ENCODE results near the gene LEPR. TPM values are rescaled to one million over a fixed set of nuclear protein-coding genes. Genes with fewer than 3 reads are reported as not detected.
A peak's percentile ranks its signal among the peaks of the same experiment; 100 is the strongest.
"Not testable (repeated sequence)": the region's sequence is repeated elsewhere in the genome, so short reads cannot be mapped to it uniquely, and the experiment has no call there.

LEPR gene
- polyA plus RNA-seq, result 1 to 10 TPM; 2.2 to 6.3 (median 2.4) TPM

- H3K27ac Mint-ChIP-seq, result peak within 1 kb of the TSS in 5 of 6 donors; percentile 75 to 92 (median 88)
- peak within 1 kb of the TSS in 1 of 5 donors; percentile 95 for H3K4me3 Mint-ChIP-seq
- H3K9me3 Mint-ChIP-seq, result no peaks in the 10 kb centered on the region
- peak in 1 of 3 donors; percentile 20 for DNase-seq
- peaks cover 8 to 20% of the 10 kb centered on the region in 2 donors for H3K4me1 Mint-ChIP-seq
- H3K27me3 Mint-ChIP-seq (ENCODE audit: low read depth in 3 of 3), result peaks cover 0 to 5% (median 2%) of the 10 kb centered on the region in 3 donors
- peaks cover 3 to 6% (median 5%) of the 10 kb centered on the region in 3 donors for H3K36me3 Mint-ChIP-seq
These were observed at the start of gene LEPR, which contains the start of gene LEPROT for GRCh38 chr1:65420590-65421350. LEPR (plus strand) TSS chr1:65420668; CDS start chr1:65565566, 144,898 bp downstream. LEPROT (plus strand) TSS chr1:65420668; CDS start chr1:65420725, 57 bp downstream.

- Mint-ChIP-seq H3K27ac (no peak overlapping the region), H3K27me3 (ENCODE audit: low read depth in 3 of 3) (peaks cover 0 to 5% (median 0%) of the 10 kb centered on the region in 3 donors), H3K36me3 (no peaks in the 10 kb centered on the region), H3K4me1 (no peaks in the 10 kb centered on the region), H3K4me3 (no peak overlapping the region), H3K9me3 (peaks cover 0 to 6% (median 0%) of the 10 kb centered on the region in 6 donors)
- DNase-seq, result no peak
These were observed 48.9 kb upstream of the LEPR start for GRCh38 chr1:65371544-65371943.

- peaks cover 0 to 6% (median 0%) of the 10 kb centered on the region in 6 donors for H3K9me3 Mint-ChIP-seq
- H3K36me3 Mint-ChIP-seq, result no peaks in the 10 kb centered on the region
- no peaks in the 10 kb centered on the region for H3K4me1 Mint-ChIP-seq
- H3K4me3 Mint-ChIP-seq, result no peak overlapping the region
- H3K27me3 Mint-ChIP-seq (ENCODE audit: low read depth in 3 of 3), result peaks cover 0 to 5% (median 2%) of the 10 kb centered on the region in 3 donors
- DNase-seq, result no peak
- no peak overlapping the region for H3K27ac Mint-ChIP-seq
These were observed 47.9 kb upstream of the LEPR start for GRCh38 chr1:65372557-65372956.

DNA sequence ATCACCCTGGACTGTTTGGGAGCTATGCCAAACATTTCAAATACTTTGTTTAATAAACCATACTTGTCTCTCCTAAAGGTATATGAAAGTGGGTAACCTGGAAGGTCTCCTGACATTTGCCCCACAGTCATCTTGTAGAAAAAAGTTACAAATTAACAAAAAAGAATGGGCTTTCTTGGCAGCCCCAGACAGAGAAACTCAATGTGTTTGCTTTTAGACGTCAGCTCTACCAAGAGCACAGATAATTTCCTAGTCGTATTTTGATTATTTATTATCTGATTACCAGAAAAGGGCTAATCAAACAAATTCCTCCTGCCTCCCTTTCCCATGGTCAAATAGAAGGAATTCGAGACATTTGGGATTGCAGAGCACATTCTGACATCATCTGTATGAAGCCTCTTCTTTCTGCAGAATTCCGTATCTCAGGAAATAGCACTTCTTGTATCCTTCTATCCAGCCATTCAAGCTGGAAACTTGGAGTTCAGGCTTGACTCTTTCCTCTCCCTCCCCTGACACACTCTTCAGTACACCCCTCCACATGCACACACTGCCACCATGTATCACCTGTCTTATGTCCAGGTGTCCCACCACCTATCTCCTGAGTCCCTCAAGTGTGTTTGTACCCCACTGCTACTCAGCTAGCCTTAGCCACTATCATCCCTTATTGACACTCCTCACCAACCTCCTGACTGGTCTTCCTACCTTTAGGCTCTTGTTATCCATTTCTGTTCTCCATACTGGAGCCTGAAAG, 42.8 kb upstream of the LEPR start:
- H3K27me3 Mint-ChIP-seq (ENCODE audit: low read depth in 3 of 3), result peaks cover 3 to 8% (median 5%) of the 10 kb centered on the region in 3 donors
- no peak overlapping the region for H3K4me3 Mint-ChIP-seq
- H3K4me1 Mint-ChIP-seq, result no peaks in the 10 kb centered on the region
- H3K27ac Mint-ChIP-seq, result no peak overlapping the region
- peaks cover 0 to 3% (median 0%) of the 10 kb centered on the region in 3 donors for H3K36me3 Mint-ChIP-seq
- peaks cover 0 to 6% (median 0%) of the 10 kb centered on the region in 6 donors for H3K9me3 Mint-ChIP-seq
- no peak for DNase-seq

DNA sequence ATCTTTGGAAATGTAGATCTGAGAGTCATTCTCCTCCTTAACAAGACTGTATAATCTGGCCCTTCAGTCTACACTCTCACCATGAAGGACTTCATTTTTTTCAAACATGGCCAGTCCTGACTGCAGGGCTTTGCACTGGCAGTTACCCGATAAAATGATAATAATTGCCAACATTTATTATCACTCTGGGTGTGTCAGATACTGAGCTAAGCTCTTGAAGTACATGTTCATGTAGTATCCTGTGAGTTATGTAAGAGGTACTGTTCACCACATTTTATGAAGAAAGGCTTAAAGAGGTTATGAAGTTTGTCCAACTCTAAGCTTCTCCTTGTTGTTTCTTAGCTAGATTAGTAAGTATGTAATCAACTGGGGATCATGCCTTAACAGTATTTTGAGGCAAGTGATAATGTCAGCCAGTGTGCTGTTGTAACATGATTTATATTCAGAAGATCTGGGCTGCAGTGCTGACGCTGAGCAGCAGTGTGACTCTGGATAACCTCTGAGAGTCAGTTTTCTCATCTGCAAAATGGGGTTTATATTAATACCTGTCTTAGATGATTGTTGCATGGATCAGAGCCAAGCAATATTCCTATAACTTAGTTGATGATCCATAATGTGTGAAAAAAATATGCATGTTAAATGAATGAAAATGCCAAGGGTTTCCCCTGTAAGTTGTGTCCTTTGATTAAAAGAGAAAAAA, 42.1 kb upstream of the LEPR start:
- Mint-ChIP-seq H3K27ac (no peak overlapping the region), H3K9me3 (peaks cover 0 to 4% (median 0%) of the 10 kb centered on the region in 6 donors), H3K4me1 (no peaks in the 10 kb centered on the region), H3K27me3 (ENCODE audit: low read depth in 3 of 3) (peaks cover 3 to 8% (median 5%) of the 10 kb centered on the region in 3 donors), H3K36me3 (peaks cover 0 to 3% (median 0%) of the 10 kb centered on the region in 3 donors), H3K4me3 (no peak overlapping the region)
- DNase-seq, result no peak

DNA sequence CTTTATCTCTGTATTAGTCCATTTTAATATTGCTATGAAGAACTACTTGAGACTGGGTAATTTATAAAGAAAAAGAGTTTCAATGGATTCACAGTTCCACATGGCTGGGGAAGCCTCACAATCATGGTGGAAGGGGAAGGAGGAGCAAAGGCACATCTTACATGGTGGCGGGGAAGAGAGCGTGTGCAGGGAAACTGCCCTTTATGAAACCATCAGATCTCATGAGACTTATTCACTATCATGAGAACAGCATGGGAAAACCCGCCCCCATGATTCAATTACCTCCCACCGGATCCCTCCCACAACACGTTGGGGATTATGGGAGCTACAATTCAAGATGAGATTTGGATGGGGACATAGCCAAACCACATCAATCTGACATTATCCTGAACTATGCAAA, 36.0 kb upstream of the LEPR start:
- H3K27ac Mint-ChIP-seq; H3K4me1 Mint-ChIP-seq; DNase-seq; H3K9me3 Mint-ChIP-seq; H3K27me3 Mint-ChIP-seq (ENCODE audit: low read depth in 3 of 3); H3K4me3 Mint-ChIP-seq; H3K36me3 Mint-ChIP-seq: not testable (repeated sequence)

GRCh38 chr1:65386439-65386838, 34.0 kb upstream of the LEPR start:
- Mint-ChIP-seq H3K27ac (no peak overlapping the region), H3K36me3 (no peaks in the 10 kb centered on the region), H3K4me3 (no peak overlapping the region), H3K9me3 (peaks cover 0 to 2% (median 0%) of the 10 kb centered on the region in 6 donors), H3K4me1 (no peaks in the 10 kb centered on the region), H3K27me3 (ENCODE audit: low read depth in 3 of 3) (peaks cover 0 to 2% (median 2%) of the 10 kb centered on the region in 3 donors)
- no peak for DNase-seq

DNA sequence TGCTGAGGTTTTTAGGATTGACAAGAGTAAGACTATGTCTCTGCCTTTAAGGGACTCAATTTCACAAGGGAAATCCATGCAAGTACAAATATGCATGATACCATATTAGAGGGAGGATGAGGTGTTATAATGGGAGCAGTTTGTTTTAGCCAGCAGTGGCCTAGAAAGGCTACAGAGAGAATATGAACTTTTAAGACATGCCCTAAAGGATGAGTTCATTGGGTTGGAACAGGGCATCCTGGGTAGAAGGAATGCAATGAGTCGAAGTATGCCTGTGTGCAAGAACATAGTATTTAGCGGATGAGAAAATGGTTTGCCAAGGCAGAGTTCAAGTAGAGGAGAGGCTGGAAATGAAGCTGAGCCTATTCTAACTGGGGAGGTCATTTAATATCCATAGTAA, 32.6 kb upstream of the LEPR start:
- Mint-ChIP-seq H3K36me3 (no peaks in the 10 kb centered on the region), H3K27ac (no peak overlapping the region), H3K4me1 (no peaks in the 10 kb centered on the region), H3K4me3 (no peak overlapping the region), H3K9me3 (peaks cover 0 to 2% (median 0%) of the 10 kb centered on the region in 6 donors), H3K27me3 (ENCODE audit: low read depth in 3 of 3) (peaks cover 0 to 2% (median 0%) of the 10 kb centered on the region in 3 donors)
- DNase-seq, result no peak

DNA sequence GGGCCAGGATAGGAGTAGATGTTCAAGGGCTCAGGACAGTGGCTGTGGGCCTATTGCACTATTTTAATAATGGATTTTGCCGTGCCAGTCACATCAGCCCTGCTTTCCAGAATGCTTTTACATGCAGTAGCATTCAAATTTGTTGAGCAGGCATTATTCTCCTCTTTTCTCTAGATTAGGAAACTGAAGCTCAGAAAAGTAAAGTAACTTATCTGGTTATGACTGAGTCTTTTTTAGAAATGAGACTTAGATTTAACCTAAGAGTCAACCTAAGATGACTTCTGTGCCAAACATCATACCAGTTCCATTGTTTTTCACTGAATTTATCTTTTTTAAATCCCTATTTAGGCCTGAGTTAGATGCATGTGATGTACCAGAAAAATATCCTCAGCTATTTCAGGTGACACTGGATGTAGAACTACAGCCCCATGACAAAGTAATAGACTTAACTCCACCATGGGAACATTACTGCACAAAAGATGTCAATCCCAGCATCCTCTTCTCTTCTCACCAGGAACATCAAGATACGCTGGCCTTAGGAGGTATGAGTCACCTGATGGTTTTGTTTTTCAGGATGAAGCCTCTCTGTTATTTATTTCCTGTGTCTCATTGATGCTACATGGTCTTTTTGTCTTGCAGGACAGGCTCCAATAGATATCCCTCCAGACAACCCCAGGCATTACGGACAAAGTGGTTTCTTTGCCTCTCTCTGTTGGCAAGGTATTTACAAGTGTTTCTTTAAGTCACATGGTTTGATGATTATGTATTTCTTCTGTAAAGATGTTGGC, 31.4 kb upstream of the LEPR start:
- Mint-ChIP-seq H3K4me3 (no peak overlapping the region), H3K27ac (no peak overlapping the region)

DNA sequence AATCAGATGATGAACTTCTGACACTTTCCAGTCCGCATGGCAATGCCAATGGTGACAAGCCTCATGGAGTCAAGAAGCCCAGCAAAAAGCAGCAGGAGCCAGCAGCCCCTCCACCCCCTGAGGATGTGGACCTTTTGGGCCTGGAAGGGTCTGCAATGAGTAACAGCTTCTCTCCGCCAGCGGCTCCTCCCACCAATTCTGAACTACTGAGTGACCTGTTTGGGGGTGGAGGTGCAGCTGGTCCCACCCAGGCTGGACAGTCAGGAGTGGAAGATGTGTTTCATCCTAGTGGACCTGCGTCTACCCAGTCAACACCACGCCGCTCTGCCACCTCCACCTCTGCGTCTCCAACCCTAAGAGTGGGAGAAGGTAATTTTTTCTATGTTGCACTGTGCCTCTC, 28.0 kb upstream of the LEPR start:
- DNase-seq, result no peak
- no peaks in the 10 kb centered on the region for H3K4me1 Mint-ChIP-seq
- H3K27me3 Mint-ChIP-seq (ENCODE audit: low read depth in 3 of 3), result peaks cover 0 to 2% (median 0%) of the 10 kb centered on the region in 3 donors
- no peak overlapping the region for H3K27ac Mint-ChIP-seq
- H3K4me3 Mint-ChIP-seq, result no peak overlapping the region
- H3K9me3 Mint-ChIP-seq, result no peaks in the 10 kb centered on the region
- no peaks in the 10 kb centered on the region for H3K36me3 Mint-ChIP-seq

More for the DNA sequence above, 31.4 kb upstream of the LEPR start:
- no peaks in the 10 kb centered on the region for H3K36me3 Mint-ChIP-seq
- no peaks in the 10 kb centered on the region for H3K4me1 Mint-ChIP-seq
- H3K27me3 Mint-ChIP-seq (ENCODE audit: low read depth in 3 of 3), result peaks cover 0 to 2% (median 0%) of the 10 kb centered on the region in 3 donors
- DNase-seq, result no peak
- H3K9me3 Mint-ChIP-seq, result peaks cover 0 to 2% (median 0%) of the 10 kb centered on the region in 6 donors

DNA sequence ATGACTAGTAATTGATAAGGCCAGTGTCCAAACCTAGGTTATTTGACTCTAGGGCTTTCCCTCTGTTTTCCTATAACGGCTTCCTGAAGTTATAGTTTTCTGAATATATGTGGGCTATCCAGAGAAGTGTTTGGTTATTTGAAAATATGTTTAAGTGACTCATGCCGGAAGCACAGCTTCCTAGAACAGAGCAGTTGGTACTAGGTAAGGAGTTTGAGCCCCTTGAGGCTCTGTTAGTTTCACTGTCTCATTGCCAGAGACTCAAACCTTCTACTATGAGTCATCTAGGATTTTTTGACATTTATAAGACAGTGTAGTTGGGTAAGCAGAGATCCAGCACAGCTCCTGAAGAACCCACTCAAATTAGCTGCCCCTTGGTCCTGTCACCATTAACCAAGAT, 27.1 kb upstream of the LEPR start:
- Mint-ChIP-seq H3K4me3 (no peak overlapping the region), H3K27ac (no peak overlapping the region), H3K4me1 (no peaks in the 10 kb centered on the region), H3K9me3 (no peaks in the 10 kb centered on the region), H3K27me3 (ENCODE audit: low read depth in 3 of 3) (peaks cover 0 to 2% (median 0%) of the 10 kb centered on the region in 3 donors), H3K36me3 (no peaks in the 10 kb centered on the region)
- no peak for DNase-seq

DNA sequence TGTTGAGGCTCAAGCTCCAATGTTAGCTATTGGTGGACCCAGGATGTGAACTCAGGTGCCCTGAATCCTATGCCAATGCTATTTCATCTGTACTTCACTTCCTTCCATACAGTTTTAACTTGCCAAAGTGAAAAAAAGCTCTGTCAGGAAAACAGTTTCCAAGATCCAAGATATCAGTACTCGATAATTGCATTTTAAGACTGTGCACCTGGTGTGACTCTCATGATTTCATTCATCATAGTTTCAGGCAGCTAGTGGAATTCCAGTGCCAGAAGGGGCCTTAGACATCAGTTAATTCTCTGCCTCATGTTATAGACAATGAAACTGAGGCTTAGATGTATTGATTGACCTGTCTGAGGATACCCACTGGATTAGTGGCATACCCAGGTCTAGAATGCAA, 26.5 kb upstream of the LEPR start:
- no peak overlapping the region for H3K4me3 Mint-ChIP-seq
- no peaks in the 10 kb centered on the region for H3K9me3 Mint-ChIP-seq
- no peaks in the 10 kb centered on the region for H3K4me1 Mint-ChIP-seq
- peaks cover 0 to 2% (median 0%) of the 10 kb centered on the region in 3 donors for H3K27me3 Mint-ChIP-seq (ENCODE audit: low read depth in 3 of 3)
- no peak overlapping the region for H3K27ac Mint-ChIP-seq
- no peak for DNase-seq
- H3K36me3 Mint-ChIP-seq, result no peaks in the 10 kb centered on the region
